IPS DF 4.7 (cell line): ENCODE measurements around the gene LY6G5C.
"Not testable (repeated sequence)": the region's sequence is repeated elsewhere in the genome, so short reads cannot be mapped to it uniquely, and the experiment has no call there.

Experiments
- DNase-seq: peaks from one replicate; pipeline ENCODE4 v3.0.0-alpha.2; 2013; ENCODE audit warnings: low spot score; ENCODE audit errors: extremely low read depth

The LY6G5C gene

GRCh38 chr6:31715022-31715958 lies 34.4 kb upstream of the LY6G5C start, which contains the start of gene LY6G6D:
LY6G6D (plus strand) TSS chr6:31715348; CDS start chr6:31715356, 8 bp downstream.
- DNase-seq, result no peak

GRCh38 chr6:31713991-31714684 lies 33.3 kb upstream of the LY6G5C start:
- DNase-seq, result no peak

- no peak for DNase-seq
These were observed 32.6 kb upstream of the LY6G5C start for GRCh38 chr6:31713465-31713864.

- no peak for DNase-seq
These were observed 31.4 kb upstream of the LY6G5C start for GRCh38 chr6:31712296-31712695.

GRCh38 chr6:31711233-31711632 lies 30.4 kb upstream of the LY6G5C start:
- no peak for DNase-seq

- no peak for DNase-seq
These were observed 29.8 kb upstream of the LY6G5C start for GRCh38 chr6:31710523-31711219.

DNA sequence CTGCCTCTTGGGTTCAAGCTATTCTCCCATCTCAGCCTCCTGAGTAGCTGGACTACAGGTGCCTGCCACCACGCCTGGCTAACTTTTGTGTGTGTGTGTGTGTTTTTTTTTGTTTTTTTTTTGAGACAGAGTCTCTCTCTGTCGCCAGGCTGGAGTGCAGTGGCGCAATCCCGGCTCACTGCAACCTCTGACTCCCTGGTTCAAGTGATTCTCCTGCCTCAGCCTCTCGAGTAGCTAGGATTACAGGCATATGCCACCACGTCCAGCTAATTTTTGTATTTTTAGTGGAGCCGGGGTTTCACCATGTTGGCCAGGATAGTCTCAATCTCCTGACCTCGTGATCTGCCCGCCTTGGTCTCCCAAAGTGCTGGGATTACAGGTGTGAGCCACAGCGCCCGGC lies 28.3 kb upstream of the LY6G5C start:
- not testable (repeated sequence) for DNase-seq

DNA sequence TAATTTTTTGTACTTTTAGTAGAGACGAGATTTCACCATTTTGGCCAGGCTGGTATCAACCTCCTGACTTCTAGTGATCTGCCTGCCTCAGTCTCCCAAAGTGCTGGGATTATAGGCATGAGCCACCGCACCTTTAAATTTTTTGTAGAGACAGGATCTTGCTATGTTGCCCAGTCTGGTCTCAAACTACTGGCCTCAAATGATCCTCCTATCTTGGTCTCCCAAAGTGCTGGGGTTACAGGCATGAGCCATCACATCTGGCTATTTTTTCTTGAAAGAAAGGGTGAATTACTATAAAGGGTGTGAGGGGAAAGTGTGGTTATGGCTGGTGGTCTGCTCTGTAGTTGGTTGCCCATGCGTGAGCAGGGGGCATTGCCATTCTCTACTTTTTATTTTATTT lies 27.4 kb upstream of the LY6G5C start:
- no peak for DNase-seq

GRCh38 chr6:31707701-31708100 lies 26.8 kb upstream of the LY6G5C start:
- no peak for DNase-seq

DNA sequence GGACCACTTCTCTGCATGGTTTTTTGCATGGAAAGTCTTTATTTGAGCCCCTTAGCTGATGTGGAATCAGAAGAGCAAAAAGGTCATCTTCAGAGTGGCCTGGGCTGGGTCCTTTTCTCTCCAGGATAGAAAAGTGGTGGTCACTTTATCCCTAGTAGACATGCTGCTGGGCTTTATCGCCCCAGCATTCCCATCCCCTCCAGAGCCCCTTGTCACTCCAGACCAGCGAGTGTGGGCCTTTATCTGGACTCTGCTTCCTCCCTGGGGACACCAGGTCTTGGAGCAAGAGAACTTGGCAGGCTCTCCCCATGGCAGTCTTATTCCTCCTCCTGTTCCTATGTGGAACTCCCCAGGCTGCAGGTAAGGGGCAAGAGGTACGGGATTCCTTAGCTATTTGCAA lies 25.7 kb upstream of the LY6G5C start, which contains the start of gene LY6G6F:
TSS of gene LY6G6F (plus strand) at position 268 of the 400 bp plus-strand sequence. CDS start at position 309, 41 bp downstream.
- DNase-seq, result no peak

DNA sequence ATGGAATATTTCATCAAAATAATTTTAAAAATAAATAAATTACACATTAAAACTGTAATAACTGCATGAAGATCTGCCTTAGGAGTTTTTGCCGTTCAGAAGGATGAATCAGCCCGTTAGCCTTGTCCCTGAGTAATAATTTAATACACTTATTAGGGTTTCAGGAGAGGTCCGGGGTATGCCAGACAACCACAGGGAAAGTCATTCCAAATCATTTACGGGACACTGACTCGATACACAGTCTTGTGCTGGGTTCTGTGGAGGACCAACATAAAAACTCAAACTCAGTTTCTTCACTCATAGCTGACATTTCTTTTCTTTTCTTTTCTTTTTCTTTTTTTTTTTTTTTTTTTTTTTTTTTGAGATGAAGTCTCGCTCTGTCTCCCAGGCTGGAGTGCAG lies 25.1 kb upstream of the LY6G5C start:
- DNase-seq, result no peak

DNA sequence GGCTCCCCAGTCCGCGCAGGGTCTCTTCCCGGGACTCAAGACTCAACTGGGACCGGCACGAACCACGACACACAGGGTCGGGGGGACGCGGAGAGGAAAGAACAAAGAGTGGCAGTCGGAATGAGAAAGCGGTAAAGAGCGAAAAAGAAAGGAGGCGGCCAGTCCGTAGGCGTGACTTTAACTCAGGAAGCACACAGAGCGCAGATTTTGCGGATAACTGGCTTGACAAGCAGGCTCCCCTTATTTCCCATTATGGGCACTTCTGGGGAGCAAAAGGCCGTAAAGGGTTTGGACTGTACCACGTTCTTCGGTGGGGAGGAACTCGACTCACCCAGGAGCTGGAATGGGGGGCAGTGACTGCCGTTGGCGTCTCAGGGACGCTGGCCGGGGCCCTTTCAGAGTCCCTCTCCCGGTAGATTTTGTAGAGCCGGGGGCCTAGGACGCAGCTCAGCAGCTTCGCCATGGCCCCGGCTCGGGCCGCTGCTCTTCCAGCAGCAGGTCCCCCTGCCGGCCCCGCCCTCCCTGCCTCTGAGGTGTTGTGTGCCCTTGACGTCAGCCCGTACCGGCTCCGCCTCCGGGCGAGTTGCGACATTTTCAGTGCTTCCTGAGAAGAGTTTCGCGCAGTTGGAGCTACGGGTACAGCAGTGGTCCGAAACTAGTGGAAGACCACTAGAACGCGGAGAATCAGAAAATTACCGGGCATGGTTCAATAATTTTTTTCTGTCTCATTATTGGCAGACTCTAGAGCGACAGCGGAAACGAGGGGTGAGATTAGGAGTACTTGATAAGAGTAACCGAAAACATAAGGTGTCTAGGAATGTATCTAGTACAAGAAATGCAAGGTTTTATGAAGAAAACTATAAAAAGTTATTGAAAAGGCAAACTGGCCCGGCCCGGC lies 22.2 kb upstream of the LY6G5C start, which contains the start of gene ABHD16A:
TSS of gene ABHD16A (minus strand) at position 506 of the 898 bp plus-strand sequence. CDS start at position 463, 43 bp downstream.
- DNase-seq, result peak; percentile 95

GRCh38 chr6:31702405-31702818 lies 21.5 kb upstream of the LY6G5C start:
- DNase-seq, result no peak

GRCh38 chr6:31701666-31702404 lies 21.0 kb upstream of the LY6G5C start:
- DNase-seq, result no peak

DNA sequence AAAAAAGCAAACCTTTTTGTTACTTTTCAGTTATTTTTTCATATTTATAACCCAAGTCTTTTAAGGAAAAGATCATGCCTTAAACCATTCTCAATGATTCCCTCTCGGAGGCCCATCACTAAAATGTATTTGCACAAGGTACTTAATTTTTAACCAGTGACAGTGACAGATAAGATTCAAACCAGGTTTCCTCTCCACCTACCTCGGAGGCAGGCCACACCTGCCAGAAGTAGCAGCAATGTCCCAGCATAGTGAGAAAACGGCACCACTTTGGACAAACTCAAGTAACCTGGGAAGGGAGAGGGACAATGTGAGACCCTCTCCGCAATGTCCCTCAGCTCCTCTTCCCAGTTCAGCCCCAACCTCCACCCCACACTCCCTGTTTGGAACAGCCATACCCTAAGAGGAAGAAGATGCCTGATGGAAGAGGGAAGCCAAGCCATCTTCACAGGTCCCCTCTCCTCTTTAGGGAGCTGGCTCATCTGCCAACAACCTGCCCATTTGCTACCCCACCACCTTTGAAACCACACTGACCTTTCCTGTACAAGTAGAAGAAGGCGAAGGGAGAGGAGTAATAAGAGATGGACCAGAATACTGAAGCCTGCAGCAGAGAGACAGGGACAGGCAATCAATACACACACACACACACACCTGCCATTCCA lies 20.0 kb upstream of the LY6G5C start:
- no peak for DNase-seq

- no peak for DNase-seq
These were observed 16.7 kb upstream of the LY6G5C start for GRCh38 chr6:31697555-31697954.

DNA sequence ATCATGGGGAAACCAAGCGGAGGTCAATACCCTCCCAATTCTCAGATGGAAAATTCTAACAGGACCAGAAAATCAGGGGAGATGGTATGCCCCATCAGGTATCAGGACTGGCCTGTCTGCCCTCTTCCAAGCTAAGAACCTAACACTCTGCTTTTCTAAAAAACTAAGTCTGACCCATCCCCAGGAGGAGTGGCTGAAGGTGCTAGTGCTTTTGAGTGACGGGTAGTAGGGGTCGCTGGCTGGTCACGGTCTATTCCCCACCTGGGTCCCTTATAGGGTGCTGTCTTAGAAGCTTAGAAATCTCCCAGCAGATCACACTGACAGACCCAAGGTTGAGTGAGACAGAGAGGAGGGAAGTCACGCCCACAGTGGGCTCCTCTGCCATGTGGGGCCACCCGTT lies 12.7 kb upstream of the LY6G5C start:
- DNase-seq, result no peak

DNA sequence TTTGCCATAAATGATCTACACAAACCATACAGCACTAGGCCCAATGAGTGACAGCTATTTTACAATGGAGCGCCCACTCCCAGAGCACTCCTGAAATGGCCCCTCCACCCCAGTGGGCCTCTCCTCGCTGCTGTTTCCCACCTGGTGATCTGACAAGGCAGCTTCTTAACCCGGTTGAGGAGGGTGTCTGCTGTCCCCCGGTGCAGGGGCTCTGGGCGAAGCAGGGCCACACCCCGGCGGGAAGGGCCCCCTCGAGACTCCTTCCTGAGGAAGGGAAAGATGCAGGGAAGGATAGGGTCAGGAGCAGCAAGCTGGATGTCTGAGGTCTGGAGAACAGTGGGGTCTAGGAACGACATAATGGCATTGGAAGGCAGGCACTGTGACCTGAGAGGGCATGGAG lies 12.0 kb upstream of the LY6G5C start:
- DNase-seq, result no peak

DNA sequence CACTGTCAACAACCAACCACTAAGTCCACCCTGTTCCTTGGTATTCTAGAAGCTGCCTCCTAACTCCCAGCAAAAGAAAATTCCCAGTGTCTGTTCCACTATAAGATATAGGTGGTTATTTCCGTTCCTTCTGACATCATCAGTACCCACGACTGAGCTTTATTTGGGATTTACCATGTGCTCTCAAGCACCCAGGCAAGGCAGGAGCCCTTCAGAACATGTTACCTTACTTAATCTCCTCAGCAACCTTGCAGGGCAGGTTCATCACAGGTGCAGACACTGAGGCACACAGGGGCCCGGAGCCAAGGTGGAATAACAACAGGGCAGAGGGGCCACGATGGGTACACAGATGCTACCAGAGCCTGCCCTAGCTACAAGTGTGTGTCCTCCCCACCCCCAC lies 11.5 kb upstream of the LY6G5C start:
- no peak for DNase-seq
